NCI-H446 treated with DMSO at 0.1 percent for 48 hours (cell line): ENCODE results near the gene CTDP1.

ENCODE experiments used
- DNase-seq: peaks from one replicate; lab custom pipeline; 2025; lab: John Stamatoyannopoulos, UW

The CTDP1 gene

DNA sequence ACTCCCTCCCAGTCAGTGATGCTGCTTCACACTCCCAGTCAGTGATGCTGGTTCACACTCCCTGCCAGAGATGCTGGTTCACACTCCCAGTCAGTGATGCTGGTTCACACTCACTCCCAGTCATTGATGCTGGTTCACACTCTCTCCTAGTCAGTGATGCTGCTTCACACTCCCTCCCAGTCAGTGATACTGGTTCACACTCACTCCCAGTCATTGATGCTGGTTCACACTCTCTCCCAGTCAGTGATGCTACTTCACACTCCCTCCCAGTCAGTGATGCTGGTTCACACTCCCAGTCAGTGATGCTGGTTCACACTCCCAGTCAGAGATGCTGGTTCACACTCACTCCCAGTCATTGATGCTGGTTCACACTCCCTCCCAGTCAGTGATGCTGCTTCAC lies 83.8 kb downstream of the CTDP1 start:
- no peak for DNase-seq

DNA sequence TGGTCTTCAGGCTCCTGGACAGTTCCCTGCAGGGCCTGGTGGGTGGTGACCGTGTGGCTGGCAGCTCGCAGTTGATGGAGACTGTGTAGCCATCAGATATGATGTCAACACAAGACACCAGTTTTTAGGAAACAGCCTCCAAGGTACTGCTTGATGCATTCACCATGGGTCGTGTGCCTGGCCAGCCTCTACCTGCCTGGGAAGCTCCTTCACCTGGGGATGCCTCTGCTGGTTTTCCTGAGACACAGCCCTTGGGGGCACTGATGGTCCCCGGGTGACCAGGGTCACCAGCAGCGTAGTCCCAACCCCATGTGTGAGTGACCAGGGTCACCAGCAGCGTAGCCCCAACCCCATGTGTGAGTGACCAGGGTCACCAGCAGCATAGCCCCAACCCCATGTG lies 84.5 kb downstream of the CTDP1 start:
- no peak for DNase-seq

DNA sequence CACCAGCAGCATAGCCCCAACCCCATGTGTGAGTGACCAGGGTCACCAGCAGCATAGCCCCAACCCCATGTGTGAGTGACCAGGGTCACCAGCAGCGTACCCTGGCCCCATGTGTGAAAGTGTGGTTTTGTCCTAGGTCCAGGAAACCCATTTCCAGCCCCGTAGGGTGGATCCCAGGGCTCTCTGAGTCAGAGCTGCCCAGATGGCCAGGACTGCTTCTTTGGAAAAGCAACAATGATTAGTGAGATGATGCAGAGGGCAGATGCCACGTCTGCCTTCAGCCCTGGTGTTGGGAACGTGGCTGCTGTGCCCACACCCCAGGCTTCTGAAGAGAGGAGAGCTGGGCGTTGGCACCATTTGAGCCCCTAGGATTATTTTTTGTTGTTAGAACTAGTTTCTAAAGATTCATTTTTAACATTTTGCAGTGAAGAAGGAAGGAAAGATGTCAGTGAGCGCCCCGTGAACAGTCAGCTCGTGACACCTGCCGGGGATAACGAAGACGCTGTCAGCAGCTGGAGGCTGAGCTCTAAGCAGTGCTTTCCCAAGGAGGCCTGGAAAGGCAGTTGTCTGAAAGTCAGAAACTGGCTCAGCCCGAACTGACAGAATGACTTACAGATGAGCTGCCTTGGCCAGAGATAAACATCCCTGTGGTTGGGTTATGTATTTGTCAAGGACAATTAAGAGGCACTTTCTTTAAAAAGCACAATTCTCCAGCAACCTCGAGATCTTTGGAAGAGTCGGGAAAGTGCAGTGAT lies 86.1 kb downstream of the CTDP1 start:
- DNase-seq = no peak

DNA sequence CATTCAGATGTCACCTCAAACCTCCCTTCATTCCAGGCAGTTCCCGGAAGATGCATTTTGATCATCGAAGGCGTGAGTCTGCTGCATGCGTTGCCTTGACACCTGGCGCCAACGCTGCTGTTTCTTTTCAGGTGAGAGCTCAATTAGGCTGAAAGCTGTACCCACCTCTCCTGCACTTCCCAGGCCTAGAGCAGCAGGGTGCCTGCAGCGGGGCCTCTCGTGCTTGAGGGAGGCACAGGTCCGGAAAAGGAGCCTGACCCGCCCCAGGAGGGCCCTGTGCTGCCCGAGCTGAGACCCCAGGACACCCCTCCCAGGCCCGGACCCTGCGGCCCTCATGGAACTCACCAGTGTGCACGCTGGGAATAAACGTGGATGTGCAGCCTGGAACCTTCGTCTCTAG lies 86.7 kb downstream of the CTDP1 start:
- no peak for DNase-seq

DNA sequence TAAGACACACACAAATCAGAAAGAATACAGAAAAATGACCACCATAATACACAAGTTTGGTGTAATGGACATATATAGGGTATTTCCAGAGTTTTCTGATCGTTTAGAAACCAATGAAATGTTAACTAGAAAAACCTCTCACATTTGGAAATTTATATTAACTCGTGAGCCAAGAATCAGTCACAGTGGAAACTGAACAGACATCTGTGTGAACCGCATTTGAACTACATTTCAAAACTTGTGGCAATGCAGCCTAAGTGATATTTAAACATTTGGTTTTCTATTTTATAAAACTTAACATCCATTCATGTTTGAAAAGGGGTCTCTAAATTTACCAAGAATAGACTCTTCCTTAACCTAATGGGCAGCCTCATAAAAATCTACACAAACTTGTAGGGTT lies 89.1 kb downstream of the CTDP1 start:
- DNase-seq = no peak

DNA sequence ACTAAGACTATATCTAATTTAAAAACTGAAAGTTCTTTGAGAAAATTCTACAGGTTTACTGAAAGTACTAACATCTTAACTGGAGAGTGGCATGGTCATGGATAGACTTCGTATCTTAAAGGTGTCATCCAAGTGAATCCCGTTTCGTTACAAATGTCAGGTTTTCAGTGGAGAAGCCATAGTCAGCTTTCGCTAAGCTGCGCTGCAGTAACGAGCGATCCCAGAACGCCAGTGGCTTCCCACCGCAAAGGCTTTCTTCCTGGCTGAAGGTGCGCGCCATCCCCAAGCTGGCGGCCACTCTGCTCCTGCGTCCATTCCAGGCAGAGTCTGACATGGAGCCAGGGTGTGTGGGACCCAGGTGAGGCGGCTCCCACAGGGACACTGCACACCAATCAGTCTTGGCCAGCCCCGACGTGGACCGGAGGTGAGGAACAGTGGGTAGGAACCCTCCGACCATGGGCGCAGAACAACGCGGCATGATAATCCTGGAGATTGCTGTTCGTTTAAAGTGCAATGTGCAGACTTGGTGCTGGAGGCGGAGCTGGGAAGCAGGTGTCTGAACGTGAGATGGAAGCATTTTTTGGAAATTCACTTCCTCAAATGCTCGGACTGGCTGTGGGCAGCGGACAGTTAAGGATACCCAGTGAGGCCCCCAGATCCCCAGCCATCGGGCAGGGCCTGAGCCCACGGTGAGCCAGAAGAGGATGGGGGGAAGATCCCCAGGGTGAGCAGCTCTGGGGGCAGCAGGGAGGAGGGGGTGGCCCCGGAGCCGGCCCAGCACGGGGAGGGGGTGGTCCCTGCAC lies 90.3 kb downstream of the CTDP1 start:
- DNase-seq = no peak

DNA sequence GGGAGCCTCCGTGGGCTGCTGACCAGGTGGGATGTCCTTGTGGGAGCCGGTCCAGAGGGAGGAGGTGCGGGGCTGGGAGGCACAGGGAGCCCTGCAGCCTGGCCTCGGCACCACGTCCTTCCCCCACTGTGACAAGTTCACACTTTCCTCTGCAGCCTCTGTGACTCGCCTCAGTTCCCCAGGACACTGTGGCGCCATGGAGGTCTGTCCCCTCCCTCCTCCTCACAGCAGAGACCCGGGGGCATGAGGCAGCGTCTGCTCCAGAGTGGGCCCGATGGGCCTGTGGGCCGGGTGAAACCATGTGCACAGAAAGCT lies 90.9 kb downstream of the CTDP1 start:
- no peak for DNase-seq

DNA sequence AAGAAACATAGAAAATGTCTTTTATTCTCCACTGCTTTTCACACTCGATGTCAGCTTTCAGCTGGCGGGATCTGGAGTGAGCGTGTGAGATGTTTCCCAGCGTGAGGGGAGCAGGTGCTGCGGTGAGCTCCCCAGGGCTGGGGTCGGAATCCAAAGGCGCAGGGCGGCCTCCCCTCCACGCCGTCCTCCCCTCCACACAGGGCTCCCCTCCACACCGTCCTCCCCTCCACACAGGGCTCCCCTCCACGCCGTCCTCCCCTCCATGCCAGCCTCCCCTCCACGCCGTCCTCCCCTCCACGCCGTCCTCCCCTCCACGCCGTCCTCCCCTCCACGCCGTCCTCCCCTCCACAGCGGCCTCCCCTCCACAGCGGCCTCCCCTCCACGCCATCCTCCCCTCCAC lies 91.2 kb downstream of the CTDP1 start:
- no peak for DNase-seq

DNA sequence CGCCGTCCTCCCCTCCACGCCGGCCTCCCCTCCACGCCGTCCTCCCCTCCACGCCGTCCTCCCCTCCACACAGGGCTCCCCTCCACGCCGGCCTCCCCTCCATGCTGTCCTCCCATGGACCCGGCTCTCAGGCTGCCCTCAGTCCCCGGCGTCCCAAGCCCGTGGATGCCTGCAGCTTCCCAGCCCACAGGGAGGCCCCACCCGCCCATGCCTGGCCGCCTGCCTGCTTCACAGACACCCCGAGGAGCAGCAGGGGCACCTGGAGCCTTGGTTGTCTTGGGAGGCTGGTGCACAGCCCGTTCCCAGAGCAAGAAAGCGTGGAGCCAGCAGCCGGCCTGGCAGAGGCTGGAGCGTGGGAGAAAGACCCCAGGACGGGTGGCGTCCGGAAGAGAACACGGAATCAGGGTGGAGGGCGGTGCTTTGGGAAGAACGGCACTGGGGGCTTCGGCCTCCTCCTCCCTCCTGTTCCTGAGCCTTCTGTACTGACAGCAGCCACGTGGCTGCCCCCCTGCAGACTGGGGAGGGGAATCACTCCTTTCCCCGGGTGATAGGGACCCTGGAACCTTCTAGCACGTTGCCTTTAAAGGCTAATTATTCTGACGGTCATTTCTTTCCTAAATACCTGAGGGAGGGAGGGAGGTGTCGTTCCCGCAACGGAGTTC lies 92.0 kb downstream of the CTDP1 start:
- no peak for DNase-seq

DNA sequence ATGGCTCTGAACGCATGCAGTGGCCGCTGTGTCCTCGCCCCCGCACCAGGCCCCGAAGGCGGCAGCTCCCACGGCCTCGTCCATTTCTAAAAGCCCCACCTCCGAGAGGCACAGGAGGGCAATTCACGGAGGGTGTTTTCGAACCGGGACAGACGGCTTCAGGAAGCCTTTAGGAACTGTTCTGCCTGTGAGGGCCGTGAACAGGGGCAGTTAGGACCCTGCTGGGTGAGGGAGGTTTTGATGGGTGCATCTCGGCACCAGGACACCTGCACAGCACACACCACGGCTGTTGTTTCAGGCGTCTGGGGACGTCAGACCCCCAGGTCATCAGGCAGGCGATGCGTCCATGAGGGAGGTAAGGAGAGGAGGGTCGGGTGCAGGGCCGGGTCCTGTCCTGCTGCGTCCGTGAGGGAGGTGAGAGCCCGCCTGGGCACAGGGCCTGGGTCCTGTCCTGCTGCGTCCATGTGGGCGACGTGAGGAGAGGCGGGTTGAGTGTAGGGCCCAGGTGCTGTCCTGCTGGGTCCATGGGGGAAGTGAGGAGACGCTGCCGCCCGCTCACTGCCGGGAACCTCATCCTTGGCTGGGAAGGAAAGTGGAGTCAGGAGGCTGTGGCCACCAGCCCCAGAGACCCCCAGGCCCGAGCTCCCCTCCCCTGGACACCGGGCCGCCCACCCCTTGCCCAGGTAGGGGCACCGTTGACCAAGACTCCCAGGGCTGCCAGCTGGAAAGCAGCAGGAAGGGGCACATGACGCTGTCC lies 92.7 kb downstream of the CTDP1 start:
- DNase-seq = no peak

DNA sequence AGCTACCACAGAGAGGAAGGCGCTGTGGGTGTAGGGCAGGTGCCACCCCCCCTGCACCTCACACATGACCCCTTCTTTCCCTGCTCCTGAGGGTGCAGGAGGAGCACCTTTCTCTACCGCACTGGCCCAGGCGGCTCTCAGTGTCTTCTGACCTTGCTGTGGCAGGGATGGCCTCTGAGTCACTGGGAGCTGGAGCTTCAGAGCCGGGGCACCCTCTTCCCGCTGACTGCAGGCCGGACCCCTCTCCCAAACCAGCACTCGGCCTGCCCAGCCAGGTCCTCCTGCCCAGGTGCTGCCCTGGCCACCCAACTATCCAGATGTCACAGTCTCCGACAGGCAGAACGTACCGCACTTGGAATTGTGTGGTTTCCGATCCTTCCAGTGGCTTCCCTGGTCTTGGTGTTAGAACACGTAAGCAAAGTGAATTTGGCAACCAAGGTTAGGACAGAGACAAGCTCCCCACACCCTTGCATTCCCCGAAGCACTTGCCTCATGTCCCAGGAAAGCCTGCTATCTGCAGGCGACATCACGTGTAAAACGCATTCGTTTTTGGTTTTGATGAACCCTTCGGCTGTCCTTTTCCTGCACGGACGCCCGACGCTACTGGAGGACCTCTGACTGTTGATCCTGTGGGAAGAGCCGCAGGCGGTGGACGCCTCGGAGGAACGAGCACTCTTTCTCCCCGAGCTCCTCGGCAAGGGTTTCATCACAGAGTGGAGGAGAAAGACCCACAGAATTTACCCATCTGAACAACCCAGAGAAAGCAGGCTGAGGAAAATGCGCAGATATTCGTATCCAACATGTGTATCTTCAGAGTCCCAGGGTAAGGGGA lies 93.5 kb downstream of the CTDP1 start:
- DNase-seq = no peak

DNA sequence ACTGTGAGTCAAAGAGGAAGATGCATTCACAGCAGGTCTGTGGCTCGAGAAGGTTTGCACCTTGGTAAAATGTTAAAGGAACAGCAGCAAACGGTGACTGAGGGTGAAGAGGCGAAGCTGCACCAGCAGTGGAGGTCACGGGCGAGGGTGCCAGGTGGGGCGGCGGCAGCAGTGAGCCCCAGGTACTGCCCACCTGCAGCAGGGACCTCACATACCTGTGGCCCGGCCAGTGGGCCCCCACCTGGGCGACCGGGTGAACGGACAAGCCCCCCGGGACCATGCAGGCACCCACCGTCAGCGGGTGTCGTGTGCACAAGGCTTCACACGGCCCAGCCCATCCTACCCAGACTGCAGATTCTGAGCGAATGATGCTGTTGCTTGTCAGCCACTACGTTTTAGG lies 94.5 kb downstream of the CTDP1 start:
- DNase-seq = no peak

DNA sequence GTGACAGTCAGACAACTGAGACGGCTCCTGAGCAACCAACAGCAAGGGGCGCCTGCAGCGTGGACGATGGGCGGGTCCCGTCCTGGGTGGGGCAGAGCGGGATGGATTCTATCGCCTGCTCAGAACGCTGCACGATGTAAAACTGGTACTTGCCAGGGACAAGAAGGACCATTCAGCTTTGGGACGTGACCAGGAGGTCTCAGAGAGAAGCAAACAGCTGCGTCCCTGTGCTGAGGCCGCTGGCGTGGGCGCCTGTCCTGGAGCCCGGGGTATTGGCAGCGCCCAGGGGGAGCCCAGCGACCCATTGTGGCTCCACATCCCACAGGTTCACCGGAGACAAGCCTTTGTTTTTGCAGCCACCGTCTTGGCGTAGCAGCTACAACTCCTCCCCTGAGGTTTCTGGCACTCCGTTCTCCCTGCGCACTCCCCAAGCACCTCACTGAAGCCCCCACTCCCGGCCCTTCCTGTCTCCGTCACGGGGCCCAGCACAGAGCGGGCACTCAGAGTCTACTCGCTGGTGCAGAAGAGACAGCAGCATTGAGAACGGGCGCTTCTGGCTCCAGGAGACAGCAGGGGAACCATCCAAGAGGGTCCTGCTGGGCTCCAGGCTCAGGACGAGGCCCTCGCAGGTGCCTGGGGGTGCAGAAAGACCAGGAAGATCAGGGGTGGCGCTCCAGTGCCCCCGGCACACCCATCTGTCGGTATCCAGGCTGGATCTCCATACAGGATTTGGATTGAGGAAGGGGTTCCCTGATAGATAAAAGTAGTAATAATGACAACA lies 96.0 kb downstream of the CTDP1 start:
- DNase-seq = no peak

DNA sequence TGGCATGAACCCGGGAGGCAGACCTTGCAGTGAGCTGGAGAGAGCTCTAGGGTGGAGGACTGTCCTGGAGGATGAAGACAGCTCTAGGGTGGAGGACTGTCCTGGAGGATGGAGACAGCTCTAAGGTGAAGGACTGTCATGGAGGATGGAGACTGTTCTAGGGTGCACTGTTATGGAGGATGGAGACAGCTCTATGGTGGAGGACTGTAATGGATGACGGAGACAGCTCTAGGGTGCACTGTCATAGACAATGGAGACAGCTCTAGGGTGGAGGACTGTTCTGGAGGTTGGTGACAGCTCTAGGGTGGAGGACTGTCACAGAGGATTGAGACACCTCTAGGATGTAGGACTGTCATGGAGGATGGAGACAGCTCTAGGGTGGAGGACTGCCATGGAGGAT lies 97.1 kb downstream of the CTDP1 start:
- no peak for DNase-seq

DNA sequence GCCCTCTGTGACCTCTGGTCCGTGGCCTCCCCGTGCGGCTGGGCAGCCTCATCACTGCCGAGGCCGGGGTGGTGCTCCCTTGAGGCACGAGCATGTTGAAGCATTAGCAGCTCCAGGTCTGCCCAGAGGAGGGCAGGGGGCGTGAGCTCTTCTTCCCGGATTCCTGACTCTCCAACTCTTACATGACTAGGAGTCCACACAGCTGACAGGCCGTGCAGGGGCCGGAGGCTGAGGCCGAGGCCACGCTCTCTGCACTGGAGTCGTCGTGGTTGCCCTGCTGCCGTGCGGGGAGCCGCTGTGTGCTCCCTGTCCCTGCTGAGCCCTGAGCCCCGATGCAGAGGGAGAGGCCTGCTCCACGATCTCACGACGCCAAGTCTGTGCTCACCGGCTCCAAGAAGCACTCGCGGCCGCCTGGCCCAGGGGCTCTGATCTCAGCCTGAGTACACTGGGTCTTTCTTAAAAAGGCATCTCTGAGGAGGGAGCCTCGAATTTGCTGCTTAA lies 98.7 kb downstream of the CTDP1 start:
- DNase-seq = no peak

DNA sequence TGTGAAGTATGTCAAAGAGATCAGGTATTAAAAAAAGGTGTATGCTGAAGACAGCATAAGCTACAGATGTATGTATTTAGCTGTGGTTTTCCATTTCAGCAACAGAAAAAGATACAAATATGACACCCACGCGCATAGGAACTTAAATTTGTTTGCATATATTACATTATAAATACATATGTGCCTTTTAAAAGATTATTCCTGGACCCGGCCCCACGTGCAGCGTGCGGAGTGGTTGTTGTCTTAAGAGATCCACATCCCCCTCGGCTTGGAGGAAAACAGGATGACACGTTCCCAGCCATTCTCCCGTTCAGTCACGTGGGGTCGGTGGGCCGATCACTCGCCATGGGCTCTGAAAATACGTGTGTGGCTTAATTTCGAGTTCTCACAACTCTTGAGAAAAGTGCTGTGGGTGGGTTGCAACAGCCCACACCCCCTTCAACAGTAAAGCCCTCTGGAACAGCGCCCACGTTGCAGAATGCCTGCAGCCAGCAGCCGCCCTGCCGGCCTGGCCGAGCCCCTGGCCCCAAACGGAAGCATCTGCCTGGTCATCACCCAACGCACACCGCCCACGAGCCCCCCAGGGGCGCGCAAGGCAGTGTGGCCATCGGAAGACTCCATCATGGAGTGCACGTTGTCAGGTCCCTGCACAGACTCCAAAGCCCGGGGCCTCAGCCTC lies 99.6 kb downstream of the CTDP1 start:
- DNase-seq = no peak

DNA sequence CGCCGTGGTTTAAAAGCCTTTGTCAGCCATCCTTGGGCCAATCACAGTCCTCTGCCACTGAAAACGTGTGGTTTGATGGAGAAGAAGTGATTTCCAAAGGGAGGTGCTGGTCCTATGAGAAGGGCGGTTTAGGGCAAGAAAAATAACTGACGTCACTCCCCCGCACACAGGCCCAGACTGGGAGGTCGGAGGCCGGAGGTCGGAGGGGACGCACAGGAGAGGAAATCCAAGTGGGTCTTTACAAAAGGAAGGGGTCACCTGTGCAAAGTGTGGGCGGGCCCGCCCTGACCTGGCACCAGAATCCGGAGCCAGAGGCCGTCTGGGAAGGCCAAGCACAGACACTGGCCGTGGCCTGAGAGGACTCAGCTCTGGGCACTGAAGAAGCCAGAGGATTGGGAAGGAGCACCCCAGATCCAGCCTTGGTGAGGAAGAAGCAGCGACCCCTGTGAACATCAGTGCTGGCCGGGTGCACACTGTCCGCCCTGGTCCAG lies 100.1 kb downstream of the CTDP1 start:
- no peak for DNase-seq

DNA sequence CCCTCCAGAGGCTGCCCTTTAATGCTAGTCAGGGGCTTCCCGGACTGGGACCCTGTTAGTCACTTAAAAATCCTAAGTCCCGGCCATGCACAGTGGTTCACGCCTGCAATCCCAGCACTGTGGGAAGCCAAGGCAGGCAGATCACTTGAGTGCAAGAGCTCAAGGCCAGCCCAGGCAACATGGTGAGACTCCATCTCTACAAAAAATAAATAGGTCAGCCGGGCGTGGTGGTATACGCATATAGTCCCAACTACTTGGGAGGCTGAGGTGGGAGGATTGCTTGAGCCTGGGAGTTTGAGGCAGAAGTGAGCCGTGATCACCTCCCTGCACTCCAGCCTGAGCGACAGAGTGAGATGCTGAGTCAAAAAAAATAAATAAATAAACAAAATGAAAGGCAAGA lies 100.9 kb downstream of the CTDP1 start:
- no peak for DNase-seq

DNA sequence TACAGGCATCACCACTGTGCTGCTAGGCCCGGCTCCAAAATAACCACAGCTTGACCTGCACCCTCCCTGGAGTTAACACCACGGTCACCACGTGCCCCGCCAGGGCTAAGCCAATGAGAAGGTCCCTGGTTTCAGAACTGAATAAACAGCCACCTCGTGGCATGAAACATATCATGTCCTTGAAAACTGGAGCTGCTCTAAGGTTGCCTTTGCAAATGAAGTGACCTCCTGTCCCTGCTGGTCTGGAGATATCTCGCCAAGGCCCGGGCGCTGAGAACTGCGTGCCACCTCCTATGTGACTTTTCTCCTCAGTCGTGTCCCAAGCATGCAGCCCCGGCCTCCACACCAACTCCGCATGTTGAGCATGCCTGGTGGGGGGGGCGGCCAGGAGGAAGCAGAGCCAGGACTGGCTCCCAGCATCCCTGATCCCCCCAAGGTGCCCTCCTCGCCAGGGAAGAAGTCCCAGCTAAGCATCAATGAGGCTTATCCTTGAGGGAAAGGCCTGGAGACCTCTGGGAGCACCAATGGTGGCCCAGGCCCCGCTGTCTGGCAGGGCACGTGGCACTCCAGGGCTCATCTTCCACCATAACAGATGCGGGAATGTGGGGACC lies 101.8 kb downstream of the CTDP1 start:
- DNase-seq = no peak
